Measurements from ENCODE around the gene IQCH.

- TF ChIP-seq POLR2AphosphoS5 (IDR thresholded peaks at IDR 0.05; ENCODE audit: low read depth, low read length) = no peak
- no peak for TF ChIP-seq CTCF (IDR thresholded peaks at IDR 0.05)
- TF ChIP-seq RFX5 (IDR thresholded peaks at IDR 0.05; ENCODE audit: low read length) = no peak
Observed at GRCh38 chr15:67331676-67332075, 77.1 kb downstream of the IQCH start.
